ENCODE data around the gene ZBTB42. TPM values are rescaled to one million over a fixed set of nuclear protein-coding genes. Genes with fewer than 3 reads are reported as not detected.

Gene ZBTB42
- total and polyA plus RNA-seq, 2 of the 13 experiments (the other 11 are each of a cell fraction or from before 2014, with no cell fraction given) = 2.8 to 4.2 TPM

GRCh38 chr14:104821229-104821945 is 20.5 kb downstream of the ZBTB42 start (continued):
- TF ChIP-seq ZMAT3 (CRISPR knock-in tag; conservative IDR thresholded peaks at IDR 0.05) (no peak), PREB (CRISPR knock-in tag; IDR thresholded peaks at IDR 0.05) (no peak), NR3C1 (CRISPR knock-in tag; IDR thresholded peaks at IDR 0.05) (no peak), ZFP36L1 (CRISPR knock-in tag; IDR thresholded peaks at IDR 0.05) (no peak), MAZ (IDR thresholded peaks at IDR 0.05; ENCODE audit: borderline replicate concordance, low read depth, low read length) (no peak), MAZ (CRISPR knock-in tag; IDR thresholded peaks at IDR 0.05; ENCODE audit: low read depth) (no peak), ATF3 (CRISPR knock-in tag; IDR thresholded peaks at IDR 0.05) (no peak), ZNF691 (CRISPR knock-in tag; IDR thresholded peaks at IDR 0.05; ENCODE audit: borderline replicate concordance, low read depth) (no peak), HNF1A (IDR thresholded peaks at IDR 0.05; ENCODE audit: low read depth) (no peak), HNF1A (CRISPR knock-in tag; IDR thresholded peaks at IDR 0.05; ENCODE audit: borderline replicate concordance) (peak; percentile 37; the same call in 1 of the 2 replicates), MED1 (CRISPR knock-in tag; IDR thresholded peaks at IDR 0.05) (no peak), BATF2 (CRISPR knock-in tag; IDR thresholded peaks at IDR 0.05) (0 out of 2 replicates have a peak, but pooled peaks have one; percentile 20), KLF12 (CRISPR knock-in tag; IDR thresholded peaks at IDR 0.05; ENCODE audit: borderline replicate concordance) (no peak), WIZ (CRISPR knock-in tag; IDR thresholded peaks at IDR 0.05) (no peak), ZFP91 (CRISPR knock-in tag; IDR thresholded peaks at IDR 0.05; ENCODE audit: borderline replicate concordance) (peak; percentile 52; the same call in 1 of the 2 replicates), HOXA7 (CRISPR knock-in tag; IDR thresholded peaks at IDR 0.05) (no peak), GPN1 (CRISPR knock-in tag; IDR thresholded peaks at IDR 0.05; ENCODE audit: borderline replicate concordance) (no peak), NCOR1 (IDR thresholded peaks at IDR 0.05; ENCODE audit: borderline replicate concordance, low read length) (no peak), RAD21 (CRISPR knock-in tag; IDR thresholded peaks at IDR 0.05) (no peak), SATB2 (CRISPR knock-in tag; IDR thresholded peaks at IDR 0.05) (no peak)

Data from HepG2 (cell line).